Stomach (tissue), 9 donors: ENCODE results near the gene IL17RB. TPM values are rescaled to one million over a fixed set of nuclear protein-coding genes. Genes with fewer than 3 reads are reported as not detected.

Experiments used
- DNase-seq, 2 donors: peaks; one replicate each; pipeline versions ENCODE4 v3.0.0 to v3.0.0-alpha.2; 2013 to 2019
- H3K27ac ChIP-seq, 5 donors: fragments of 200-600 bp in 4 of 5; sonication (generic) in 4 of 5; one replicate each; pipeline ENCODE4 v1.5.1; 2013 to 2019; ENCODE audit warnings: mild to moderate bottlenecking in 1 of 5, moderate library complexity in 1 of 5
- H3K27me3 ChIP-seq, 3 donors: fragments of 200-600 bp; sonication (generic); one replicate each; pipeline ENCODE4 v1.5.1; 2017 to 2019; ENCODE audit warnings: mixed run types in 1 of 3
- H3K36me3 ChIP-seq, 4 donors: fragments of 200-600 bp; sonication (generic); 1 replicate in 3 of 4; 2 replicates in 1 of 4; pipeline ENCODE4 v1.5.1; 2016 to 2019
- H3K4me1 ChIP-seq, 4 donors: fragments of 200-600 bp; sonication (generic); one replicate each; pipeline ENCODE4 v1.5.1; 2016 to 2019
- H3K4me3 ChIP-seq, 4 donors: fragments of 200-600 bp; sonication (generic) in 3 of 4; one replicate each; pipeline ENCODE4 v1.5.1; 2016 to 2019; ENCODE audit warnings: mild to moderate bottlenecking in 1 of 4
- H3K9me3 ChIP-seq, 4 donors: fragments of 200-600 bp; sonication (generic); one replicate each; pipeline ENCODE4 v1.5.1; 2016 to 2019
- EP300 ChIP-seq: sonication (generic); formaldehyde crosslinking; IDR thresholded peaks from one replicate; pipeline ENCODE4 v1.6.1; 2017; ENCODE audit warnings: antibody characterized with exemption
- POLR2A ChIP-seq, 4 donors: fragments of 450-650 bp; IDR thresholded peaks; one replicate each; pipeline ENCODE4 v1.6.1; 2016; ENCODE audit warnings: antibody characterized with exemption in 4 of 4, control low read depth in 2 of 4, mild to moderate bottlenecking in 1 of 4, moderate library complexity in 1 of 4
- POLR2AphosphoS5 ChIP-seq, 3 donors: sonication (generic); formaldehyde crosslinking; IDR thresholded peaks; one replicate each; pipeline ENCODE4 v1.6.1; 2016; ENCODE audit warnings: antibody characterized with exemption in 3 of 3
- WGBS, 5 donors: extraction: QIAGEN DNeasy Blood & Tissue Kit in 3 of 5; methylation state at CpG; one replicate each; pipeline versions ENCODE4 v1.1.5 to v1.1.7; 2013 to 2018; 5-methylcytosine and 5-hydroxymethylcytosine counted together
- intact Hi-C: fragments of 100-400 bp; cut with DNase I; formaldehyde crosslinking; loops from one replicate; pipeline ENCODE4 v1.15.1; 2023; ENCODE audit warnings: low total_unique reads
- polyA plus RNA-seq, 3 donors: library from polyadenylated mRNA; stranded (reverse); fragments of 200-250 nt; gene quantifications; one replicate each; pipeline ENCODE4 v1.2.3, GENCODE V29; 2013
- total RNA-seq, 5 donors: library from RNA; depleted of rRNA; stranded (reverse); fragments of >200 nt; gene quantifications; one replicate each; pipeline versions ENCODE4 v1.1.0 to v1.2.3, GENCODE V29; 2014 to 2016
- TF ChIP-seq, protein P1 (sequence below), 7 experiments: fragments of 450-650 bp in 4 of 7; fragments of 200-600 bp in 3 of 7; sonication (generic) in 3 of 7; IDR thresholded peaks; one replicate each; pipeline ENCODE4 v1.5.1; 2016 to 2019; ENCODE audit warnings: antibody characterized with exemption in 7 of 7, control low read depth in 2 of 7, mild to moderate bottlenecking in 1 of 7
- donor health status: healthy with polysubstance abuse.
- donor health status: Bipolar disorder and iron deficiency.
- donor health status: healthy.

The IL17RB gene
- total and polyA plus RNA-seq, 8 donors = 0.61 to 34.2 (median 3.5) TPM

DNA sequence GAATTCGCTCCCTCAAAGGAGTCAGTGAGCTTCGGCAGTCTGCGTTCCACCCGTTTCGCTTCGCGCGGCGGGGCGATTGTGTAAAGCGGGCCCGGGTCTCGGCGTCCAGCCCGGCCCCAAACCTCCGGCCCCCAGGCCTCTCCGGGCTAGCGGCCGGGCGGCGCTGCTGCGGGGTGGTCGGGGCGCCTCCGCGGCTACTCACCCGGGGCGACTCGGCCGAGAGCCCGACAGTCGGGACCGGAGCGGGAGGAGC is 561 bp upstream of the IL17RB start:
- H3K27me3 ChIP-seq = peaks cover 0 to 43% (median 18%) of the 10 kb centered on the region in 3 donors
- H3K27ac ChIP-seq = peak overlapping the region; percentile 85 to 91 (median 87)
- H3K4me3 ChIP-seq = peak overlapping the region; percentile 66 to 82 (median 74)
- no peaks in the 10 kb centered on the region for H3K9me3 ChIP-seq
- TF ChIP-seq EP300 = no peak
- no peak for TF ChIP-seq POLR2A (IDR thresholded peaks at IDR 0.05)
- TF ChIP-seq, protein P1, sequence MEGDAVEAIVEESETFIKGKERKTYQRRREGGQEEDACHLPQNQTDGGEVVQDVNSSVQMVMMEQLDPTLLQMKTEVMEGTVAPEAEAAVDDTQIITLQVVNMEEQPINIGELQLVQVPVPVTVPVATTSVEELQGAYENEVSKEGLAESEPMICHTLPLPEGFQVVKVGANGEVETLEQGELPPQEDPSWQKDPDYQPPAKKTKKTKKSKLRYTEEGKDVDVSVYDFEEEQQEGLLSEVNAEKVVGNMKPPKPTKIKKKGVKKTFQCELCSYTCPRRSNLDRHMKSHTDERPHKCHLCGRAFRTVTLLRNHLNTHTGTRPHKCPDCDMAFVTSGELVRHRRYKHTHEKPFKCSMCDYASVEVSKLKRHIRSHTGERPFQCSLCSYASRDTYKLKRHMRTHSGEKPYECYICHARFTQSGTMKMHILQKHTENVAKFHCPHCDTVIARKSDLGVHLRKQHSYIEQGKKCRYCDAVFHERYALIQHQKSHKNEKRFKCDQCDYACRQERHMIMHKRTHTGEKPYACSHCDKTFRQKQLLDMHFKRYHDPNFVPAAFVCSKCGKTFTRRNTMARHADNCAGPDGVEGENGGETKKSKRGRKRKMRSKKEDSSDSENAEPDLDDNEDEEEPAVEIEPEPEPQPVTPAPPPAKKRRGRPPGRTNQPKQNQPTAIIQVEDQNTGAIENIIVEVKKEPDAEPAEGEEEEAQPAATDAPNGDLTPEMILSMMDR (IDR thresholded peaks at IDR 0.05) = no peak
- no peak for TF ChIP-seq POLR2AphosphoS5 (IDR thresholded peaks at IDR 0.05)
- intact Hi-C loops = no loop called here
- DNase-seq = no peak
- H3K4me1 ChIP-seq = peaks cover 28 to 57% (median 44%) of the 10 kb centered on the region in 4 donors
- WGBS, 5 donors = 0 to 1% (median 0%) methylated on average over 18 to 34 of the region's 34 CpGs
- no peaks in the 10 kb centered on the region for H3K36me3 ChIP-seq

DNA sequence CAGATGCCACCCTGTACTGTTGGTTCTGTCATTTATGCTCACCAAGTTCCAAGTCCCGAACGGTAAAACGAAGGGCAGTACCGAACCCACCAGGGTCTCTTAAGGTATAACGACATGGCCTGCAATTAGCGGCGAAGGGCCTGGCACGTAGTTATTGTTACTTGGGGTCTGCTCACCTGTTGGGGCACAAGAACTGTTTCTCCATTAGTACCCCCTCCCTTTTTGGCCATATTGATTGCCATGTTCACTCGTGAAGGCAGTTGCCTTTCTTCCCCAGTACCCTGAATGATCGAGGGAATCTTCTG is 435 bp downstream of the IL17RB start:
- peaks cover 0 to 43% (median 18%) of the 10 kb centered on the region in 3 donors for H3K27me3 ChIP-seq
- DNase-seq = no peak
- WGBS, 5 donors = 50 to 69% (median 59%) methylated on average over 10 of the region's 10 CpGs
- no peaks in the 10 kb centered on the region for H3K9me3 ChIP-seq
- TF ChIP-seq EP300 (no peak), POLR2A (IDR thresholded peaks at IDR 0.05) (no peak), POLR2AphosphoS5 (IDR thresholded peaks at IDR 0.05) (no peak)
- TF ChIP-seq, protein P1 (IDR thresholded peaks at IDR 0.05) = no peak
- H3K4me3 ChIP-seq = peak overlapping the region; percentile 66 to 82 (median 74)
- H3K36me3 ChIP-seq = no peaks in the 10 kb centered on the region
- peaks cover 24 to 47% (median 42%) of the 10 kb centered on the region in 4 donors for H3K4me1 ChIP-seq
- intact Hi-C loops = no loop called here
- peak overlapping the region in 4 of 5 donors; percentile 78 to 91 (median 87) for H3K27ac ChIP-seq

DNA sequence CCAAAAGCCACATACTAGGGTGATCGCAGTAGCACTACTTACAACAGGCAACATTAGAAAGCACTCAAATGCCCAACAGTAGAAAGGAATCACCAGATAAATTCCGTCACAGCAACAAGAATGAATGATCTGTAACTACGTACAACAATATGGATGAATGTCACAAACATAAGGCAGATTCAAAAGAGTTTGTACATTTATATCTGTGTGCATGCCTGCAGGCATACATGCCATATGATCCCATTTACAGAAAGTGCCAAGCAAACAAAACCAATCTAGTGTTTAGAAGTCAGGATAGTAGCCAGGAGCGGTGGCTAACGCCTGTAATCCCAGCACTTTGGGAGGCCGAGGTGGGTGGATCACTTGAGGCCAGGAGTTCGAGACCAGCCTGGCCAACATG is 3.5 kb downstream of the IL17RB start:
- Histone ChIP-seq H3K27ac (no peak overlapping the region), H3K36me3 (no peaks in the 10 kb centered on the region), H3K27me3 (peaks cover 0 to 41% (median 18%) of the 10 kb centered on the region in 3 donors), H3K4me3 (no peak overlapping the region), H3K9me3 (no peaks in the 10 kb centered on the region), H3K4me1 (peaks cover 9 to 24% (median 19%) of the 10 kb centered on the region in 4 donors)
- WGBS, 5 donors = 91 to 98% (median 96%) methylated on average over 7 of the region's 7 CpGs
- DNase-seq = no peak
- TF ChIP-seq, protein P1 (IDR thresholded peaks at IDR 0.05) = no peak
- no peak for TF ChIP-seq POLR2A (IDR thresholded peaks at IDR 0.05)
- intact Hi-C loops = no loop called here

DNA sequence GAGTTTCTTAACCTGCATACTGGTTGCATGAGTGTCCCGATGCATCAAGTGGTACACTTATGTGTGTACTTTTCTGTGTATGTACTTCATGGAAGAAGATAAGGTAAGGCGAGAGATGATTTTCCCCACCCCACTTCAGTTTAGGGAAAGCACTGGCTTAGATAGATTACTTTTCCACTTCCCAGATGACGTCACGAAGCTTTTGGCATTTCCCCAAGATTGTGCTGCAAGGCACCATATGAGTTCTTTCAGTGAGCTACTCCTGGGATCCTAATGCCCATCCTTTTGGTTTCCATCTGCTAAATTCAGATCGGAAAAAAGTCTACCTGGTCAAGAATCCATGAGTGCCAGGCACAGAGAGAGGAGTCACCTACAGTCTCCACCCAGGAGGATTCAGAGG is 4.5 kb downstream of the IL17RB start:
- TF ChIP-seq POLR2A (IDR thresholded peaks at IDR 0.05) = no peak
- TF ChIP-seq, protein P1 (IDR thresholded peaks at IDR 0.05) = no peak
- no peak for TF ChIP-seq POLR2AphosphoS5 (IDR thresholded peaks at IDR 0.05)
- no peak for TF ChIP-seq EP300
- H3K9me3 ChIP-seq = no peaks in the 10 kb centered on the region
- no peak overlapping the region for H3K4me3 ChIP-seq
- H3K27ac ChIP-seq = no peak overlapping the region
- H3K36me3 ChIP-seq = no peaks in the 10 kb centered on the region
- DNase-seq = peak; percentile 68 to 81
- intact Hi-C loops = no loop called here
- peaks cover 0 to 31% (median 9%) of the 10 kb centered on the region in 3 donors for H3K27me3 ChIP-seq
- WGBS, 5 donors = 29 to 50% (median 33%) methylated on average over 5 of the region's 5 CpGs
- H3K4me1 ChIP-seq = peaks cover 8 to 15% (median 10%) of the 10 kb centered on the region in 4 donors
